GM19438 (cell line): ENCODE results near the gene NPTXR.

ENCODE experiments used
- ATAC-seq: cut with Tn5 transposase; IDR thresholded peaks from one replicate; pipeline ENCODE4 v1.9.1; 2021; ENCODE audit warnings: low read depth; ENCODE audit not compliant: unreplicated experiment

Gene NPTXR

DNA sequence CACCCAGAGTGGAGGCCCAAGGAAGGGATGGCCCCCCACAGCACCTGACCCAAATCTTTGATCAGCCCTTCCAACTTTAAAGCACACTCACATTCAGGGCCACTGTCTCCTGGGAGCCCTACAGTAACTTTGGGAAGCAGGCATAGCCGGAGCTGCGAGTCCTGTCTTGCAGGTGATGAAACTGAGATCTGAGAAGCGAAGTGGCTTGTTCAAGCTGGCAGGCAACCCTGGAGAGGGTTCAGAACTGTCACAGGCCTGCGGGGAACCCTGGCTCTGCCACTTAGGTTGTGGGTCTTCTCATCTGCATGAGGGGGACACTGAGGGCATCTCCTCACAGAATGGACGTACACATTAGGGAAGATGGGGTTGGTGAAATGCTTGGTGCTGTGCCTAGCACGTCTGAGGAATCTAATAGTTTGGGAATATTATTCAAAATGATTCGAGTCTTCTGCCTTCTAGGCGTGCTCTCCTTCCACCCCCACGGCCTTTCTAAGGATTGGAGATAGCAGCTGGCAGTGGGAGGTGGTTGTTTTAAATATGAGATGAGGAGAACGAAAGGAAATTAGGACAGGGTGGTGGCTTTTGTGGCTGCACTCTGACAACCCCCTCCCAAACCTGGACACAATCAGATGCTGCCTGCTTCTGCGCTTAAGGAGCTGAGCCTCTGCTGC lies 69.2 kb downstream of the NPTXR start:
- no peak for ATAC-seq

DNA sequence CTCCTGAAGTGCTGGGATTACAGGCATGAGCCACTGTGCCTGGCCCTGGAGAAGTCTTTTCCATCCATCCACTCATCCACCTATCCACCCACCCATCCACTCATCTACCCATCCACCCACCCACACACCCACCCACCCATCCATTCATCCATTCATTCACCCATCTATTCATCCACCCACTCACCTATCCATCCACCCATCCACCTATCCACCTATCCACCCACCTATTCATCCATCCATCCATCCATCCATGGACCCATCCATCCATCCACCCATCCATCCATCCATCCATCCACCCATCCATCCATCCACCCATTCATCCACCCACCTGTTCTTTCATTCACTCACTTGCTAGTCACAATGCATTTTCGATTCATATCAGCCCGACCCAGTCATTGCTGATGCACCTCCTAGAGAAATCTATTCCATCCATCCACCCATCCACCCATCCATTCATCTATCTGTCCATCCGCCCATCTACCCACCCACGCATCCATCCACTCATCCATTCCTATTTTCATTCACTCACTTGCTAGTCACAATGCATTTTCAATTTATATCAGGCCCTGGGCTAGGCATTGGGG lies 70.4 kb downstream of the NPTXR start:
- no peak for ATAC-seq

- ATAC-seq, result no peak
Observed at GRCh38 chr22:38772623-38772873, 71.3 kb downstream of the NPTXR start.

- no peak for ATAC-seq
Observed at GRCh38 chr22:38770257-38770949, 73.4 kb downstream of the NPTXR start.
